ENCODE data around the gene DTX3. TPM values are rescaled to one million over a fixed set of nuclear protein-coding genes. Genes with fewer than 3 reads are reported as not detected.
"Not testable (repeated sequence)": the region's sequence is repeated elsewhere in the genome, so short reads cannot be mapped to it uniquely, and the experiment has no call there.

The DTX3 gene
- total and polyA plus RNA-seq, 12 donors: 16.9 to 58.2 (median 22.2) TPM

- H3K4me1 ChIP-seq: peaks cover 0 to 6% (median 0%) of the 10 kb centered on the region in 9 donors
- H3K9me3 ChIP-seq: no peaks in the 10 kb centered on the region
- H3K27me3 ChIP-seq: peaks cover 0 to 79% (median 50%) of the 10 kb centered on the region in 7 donors
- WGBS, 2 donors: 91 to 95% methylated on average over 3 of the region's 3 CpGs
- no peak overlapping the region for H3K4me3 ChIP-seq
- intact Hi-C loops (cut with DNase I): no loop called here
- DNase-seq (no peak), ATAC-seq (no peak)
- H3K36me3 ChIP-seq: no peaks in the 10 kb centered on the region
- TF ChIP-seq CTCF (IDR thresholded peaks at IDR 0.05): no peak
- no peak overlapping the region for H3K27ac ChIP-seq
Observed at GRCh38 chr12:57638096-57638495, 33.5 kb downstream of the DTX3 start.

GRCh38 chr12:57640175-57641042 is 35.8 kb downstream of the DTX3 start:
- no peak for TF ChIP-seq CTCF (IDR thresholded peaks at IDR 0.05)
- H3K4me3 ChIP-seq: no peak overlapping the region
- H3K27me3 ChIP-seq: peaks cover 0 to 70% (median 39%) of the 10 kb centered on the region in 7 donors
- intact Hi-C loops (cut with DNase I): no loop called here
- no peaks in the 10 kb centered on the region for H3K36me3 ChIP-seq
- peaks cover 0 to 12% (median 0%) of the 10 kb centered on the region in 11 donors for H3K9me3 ChIP-seq
- H3K27ac ChIP-seq: no peak overlapping the region
- DNase-seq (no peak), ATAC-seq (no peak)
- WGBS, 2 donors: 74 to 79% methylated on average over 7 of the region's 7 CpGs
- H3K4me1 ChIP-seq: no peaks in the 10 kb centered on the region

GRCh38 chr12:57641699-57642442 is 37.2 kb downstream of the DTX3 start:
- H3K27me3 ChIP-seq: peaks cover 0 to 58% (median 30%) of the 10 kb centered on the region in 7 donors
- H3K9me3 ChIP-seq: peaks cover 0 to 23% (median 7%) of the 10 kb centered on the region in 11 donors
- no peak overlapping the region for H3K27ac ChIP-seq
- intact Hi-C loops (cut with DNase I): no loop called here
- 52 to 54% methylated on average over 5 of the region's 5 CpGs for WGBS, 2 donors
- DNase-seq (no peak), ATAC-seq (no peak)
- H3K36me3 ChIP-seq: no peaks in the 10 kb centered on the region
- H3K4me3 ChIP-seq: no peak overlapping the region
- TF ChIP-seq CTCF (IDR thresholded peaks at IDR 0.05): no peak
- no peaks in the 10 kb centered on the region for H3K4me1 ChIP-seq

- H3K36me3 ChIP-seq; ATAC-seq; DNase-seq; H3K27ac ChIP-seq; H3K4me3 ChIP-seq; H3K4me1 ChIP-seq; intact Hi-C loops (cut with DNase I): not testable (repeated sequence)
- peaks cover 0 to 23% (median 7%) of the 10 kb centered on the region in 11 donors for H3K9me3 ChIP-seq
- WGBS, 2 donors: 66% methylated on average over 11 to 13 of the region's 13 CpGs
- H3K27me3 ChIP-seq: peaks cover 0 to 23% (median 10%) of the 10 kb centered on the region in 7 donors
Observed at GRCh38 chr12:57645990-57646658, 41.5 kb downstream of the DTX3 start.

- ATAC-seq; H3K4me1 ChIP-seq; intact Hi-C loops (cut with DNase I); H3K27ac ChIP-seq; H3K36me3 ChIP-seq; DNase-seq; H3K4me3 ChIP-seq: not testable (repeated sequence)
- Histone ChIP-seq H3K9me3 (peaks cover 0 to 23% (median 7%) of the 10 kb centered on the region in 11 donors), H3K27me3 (peaks cover 0 to 17% (median 10%) of the 10 kb centered on the region in 7 donors)
- 75 to 95% methylated on average over 1 to 7 of the region's 15 CpGs for WGBS, 2 donors
Observed at GRCh38 chr12:57646659-57647049, 42.0 kb downstream of the DTX3 start.

All from heart right ventricle (tissue), 16 donors.